Stimulated activated CD8-positive, alpha-beta memory T cell treated with anti-CD3 and anti-CD28 coated beads, Interleukin-15, amount 100 ng/mL, for 48 hours (primary cell): Measurements from ENCODE around the gene RYR1.
"Not testable (repeated sequence)": the region's sequence is repeated elsewhere in the genome, so short reads cannot be mapped to it uniquely, and the experiment has no call there.

Experiments used
- DNase-seq, 2 donors: peaks; one replicate each; pipeline ENCODE4 v3.0.0-alpha.2; 2020; ENCODE audit warnings: low read depth in 2 of 2

Gene RYR1

DNA sequence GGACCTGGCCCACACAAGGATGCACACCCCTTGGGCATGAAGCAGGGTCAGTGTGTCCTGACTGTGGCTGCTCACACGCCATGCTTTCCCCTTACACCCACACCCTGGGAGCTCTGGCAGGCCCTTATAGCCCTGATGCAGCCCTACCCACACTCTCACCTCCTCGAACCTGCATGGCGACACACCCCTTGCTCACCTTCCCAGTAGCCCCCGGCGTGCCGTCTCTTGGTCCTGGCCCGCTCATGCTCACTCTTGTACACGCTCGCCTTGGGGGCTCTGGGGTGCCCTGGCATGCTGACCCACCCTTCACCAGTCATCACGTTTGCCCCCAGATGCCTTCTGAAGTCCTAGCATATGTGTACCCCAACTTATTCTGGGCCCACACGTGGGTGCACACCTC, 128.2 kb downstream of the RYR1 start:
- no peak for DNase-seq

DNA sequence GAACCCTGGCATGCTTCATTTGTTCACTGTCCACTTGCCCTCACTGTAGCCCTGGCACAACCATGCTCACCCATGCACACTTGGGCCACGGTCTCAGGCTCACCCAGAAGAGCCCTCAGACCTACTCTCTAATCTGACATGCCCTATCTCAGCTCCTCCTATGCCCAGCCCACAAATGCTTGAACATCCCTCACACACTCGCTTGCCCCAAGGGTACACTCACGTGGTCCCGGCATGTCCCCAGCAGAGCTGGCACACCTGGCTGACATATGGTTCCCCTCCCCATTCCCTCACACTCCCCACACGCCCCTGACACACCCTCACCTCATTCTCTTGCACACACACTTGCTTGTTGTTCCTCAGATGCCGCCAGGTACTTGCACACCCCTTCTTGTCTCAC, 128.6 kb downstream of the RYR1 start:
- no peak for DNase-seq

DNA sequence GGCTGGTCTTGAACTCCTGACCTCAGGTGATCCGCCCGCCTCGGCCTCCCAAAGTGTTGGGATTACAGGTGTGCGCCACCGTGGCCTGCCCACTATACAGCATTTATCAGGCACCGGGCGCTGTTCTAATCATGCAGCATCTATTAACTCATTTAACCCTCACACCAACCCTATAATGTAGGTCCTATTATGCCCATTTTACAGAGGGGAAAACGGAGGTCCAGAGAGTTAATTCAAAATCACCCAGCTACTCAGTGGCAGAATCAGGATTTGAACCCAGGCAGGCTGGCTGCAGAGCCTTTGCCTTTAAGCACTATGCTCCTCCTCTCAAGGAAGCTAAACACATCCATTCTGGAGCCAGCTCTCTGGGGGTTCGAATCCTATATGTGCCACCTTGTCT, 130.0 kb downstream of the RYR1 start:
- DNase-seq, result no peak

DNA sequence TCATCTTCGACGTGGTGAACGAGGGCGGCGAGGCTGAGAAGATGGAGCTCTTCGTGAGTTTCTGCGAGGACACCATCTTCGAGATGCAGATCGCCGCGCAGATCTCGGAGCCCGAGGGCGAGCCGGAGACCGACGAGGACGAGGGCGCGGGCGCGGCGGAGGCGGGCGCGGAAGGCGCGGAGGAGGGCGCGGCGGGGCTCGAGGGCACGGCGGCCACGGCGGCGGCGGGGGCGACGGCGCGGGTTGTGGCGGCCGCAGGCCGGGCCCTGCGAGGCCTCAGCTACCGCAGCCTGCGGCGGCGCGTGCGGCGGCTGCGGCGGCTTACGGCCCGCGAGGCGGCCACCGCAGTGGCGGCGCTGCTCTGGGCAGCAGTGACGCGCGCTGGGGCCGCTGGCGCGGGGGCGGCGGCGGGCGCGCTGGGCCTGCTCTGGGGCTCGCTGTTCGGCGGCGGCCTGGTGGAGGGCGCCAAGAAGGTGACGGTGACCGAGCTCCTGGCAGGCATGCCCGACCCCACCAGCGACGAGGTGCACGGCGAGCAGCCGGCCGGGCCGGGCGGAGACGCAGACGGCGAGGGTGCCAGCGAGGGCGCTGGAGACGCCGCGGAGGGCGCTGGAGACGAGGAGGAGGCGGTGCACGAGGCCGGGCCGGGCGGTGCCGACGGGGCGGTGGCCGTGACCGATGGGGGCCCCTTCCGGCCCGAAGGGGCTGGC, 131.6 kb downstream of the RYR1 start:
- DNase-seq, result no peak

DNA sequence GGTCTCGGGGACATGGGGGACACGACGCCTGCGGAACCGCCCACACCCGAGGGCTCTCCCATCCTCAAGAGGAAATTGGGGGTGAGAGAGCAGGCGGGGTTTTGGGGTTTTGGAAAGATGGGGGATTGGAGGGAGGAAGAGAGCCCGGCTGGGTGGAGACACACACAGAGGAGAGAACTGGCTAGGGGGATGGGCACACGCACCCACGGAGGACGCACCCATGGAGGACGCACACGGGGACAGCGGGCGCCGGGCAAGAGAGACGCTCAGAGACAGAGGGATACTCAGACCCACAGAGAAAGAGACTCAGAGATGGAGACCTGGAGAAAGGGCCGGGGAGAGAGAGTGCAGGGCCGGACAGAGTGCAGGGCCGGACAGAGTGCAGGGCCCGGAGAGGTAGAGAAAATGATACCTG, 132.2 kb downstream of the RYR1 start:
- DNase-seq, result no peak

DNA sequence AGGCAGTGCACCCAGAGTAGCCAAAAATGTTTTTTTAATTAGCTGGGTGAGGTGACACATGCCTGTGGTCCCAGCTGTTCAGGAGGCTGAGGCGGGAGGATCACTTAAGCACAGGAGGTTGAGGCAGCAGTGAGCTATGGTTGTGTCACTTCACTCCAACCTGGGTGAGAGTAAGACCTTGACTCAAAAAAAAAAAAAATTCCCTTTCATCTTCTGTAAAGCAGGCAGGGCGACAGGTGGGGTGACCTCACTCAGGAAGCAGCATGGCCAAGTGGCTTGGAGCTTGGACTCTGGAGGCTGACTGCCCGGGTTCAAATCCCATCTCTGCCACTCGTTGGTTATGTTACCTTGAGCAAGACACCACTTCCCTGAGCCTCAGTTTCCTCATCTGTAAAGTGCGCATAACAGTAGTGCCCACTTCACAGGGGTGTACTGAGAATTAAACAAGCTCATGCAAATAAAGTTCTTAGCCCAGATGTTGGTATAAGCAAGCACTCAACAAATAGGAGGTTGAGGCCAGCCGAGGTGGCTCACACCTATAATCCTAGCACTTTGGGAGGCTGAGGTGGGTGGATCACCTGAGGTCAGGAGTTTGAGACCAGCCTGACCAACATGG, 136.0 kb downstream of the RYR1 start:
- DNase-seq, result no peak

DNA sequence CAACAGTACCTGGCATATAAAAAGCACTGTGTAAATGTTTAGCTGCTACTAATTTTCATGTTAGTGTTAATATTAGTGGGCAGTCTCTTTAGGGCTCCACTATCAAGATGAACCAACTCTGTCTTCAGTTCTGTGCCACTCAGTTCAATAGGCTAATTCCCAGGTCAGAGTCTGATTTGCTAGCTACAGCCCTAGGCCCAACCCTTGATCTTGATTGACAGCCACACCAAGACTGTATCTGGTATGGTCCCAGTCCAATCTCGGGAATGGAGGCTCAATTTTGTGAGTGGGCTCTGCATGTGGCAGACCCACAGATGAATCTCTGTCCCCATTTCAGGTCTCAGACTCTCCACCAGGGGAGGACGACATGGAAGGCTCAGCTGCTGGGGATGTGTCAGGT, 138.2 kb downstream of the RYR1 start:
- DNase-seq, result no peak

DNA sequence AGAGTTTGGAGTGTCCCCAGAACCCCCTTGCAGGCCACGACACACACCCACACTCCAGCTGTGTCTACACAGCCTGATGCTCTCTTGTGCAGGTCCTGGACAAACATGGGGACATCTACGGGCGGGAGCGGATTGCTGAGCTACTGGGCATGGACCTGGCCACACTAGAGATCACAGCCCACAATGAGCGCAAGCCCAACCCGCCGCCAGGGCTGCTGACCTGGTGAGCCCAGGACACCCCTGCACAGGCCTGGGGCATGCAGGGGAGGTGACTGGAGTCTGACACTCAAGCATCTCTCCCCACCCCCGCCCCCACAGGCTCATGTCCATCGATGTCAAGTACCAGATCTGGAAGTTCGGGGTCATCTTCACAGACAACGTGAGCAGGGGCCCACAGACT, 144.3 kb downstream of the RYR1 start:
- DNase-seq, result no peak

DNA sequence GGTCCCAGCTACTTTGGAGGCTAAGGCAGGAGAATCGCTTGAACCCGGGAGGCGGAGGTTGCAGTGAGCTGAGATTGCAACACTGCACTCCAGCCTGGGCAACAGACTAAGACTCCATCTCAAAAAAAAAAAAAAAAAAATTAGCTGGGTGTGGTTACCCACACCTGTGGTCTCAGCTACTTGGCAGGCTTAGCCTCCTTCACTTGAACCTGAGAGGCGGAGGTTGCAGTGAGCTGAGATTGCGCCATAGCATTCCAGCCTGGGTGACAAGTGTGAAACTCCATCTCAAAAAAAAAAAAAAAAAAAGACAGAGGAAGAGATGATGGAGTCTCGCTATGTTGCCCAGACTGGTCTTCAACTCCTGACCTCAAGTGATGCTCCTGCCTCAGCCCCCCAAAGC, 145.8 kb downstream of the RYR1 start:
- DNase-seq, result not testable (repeated sequence)

DNA sequence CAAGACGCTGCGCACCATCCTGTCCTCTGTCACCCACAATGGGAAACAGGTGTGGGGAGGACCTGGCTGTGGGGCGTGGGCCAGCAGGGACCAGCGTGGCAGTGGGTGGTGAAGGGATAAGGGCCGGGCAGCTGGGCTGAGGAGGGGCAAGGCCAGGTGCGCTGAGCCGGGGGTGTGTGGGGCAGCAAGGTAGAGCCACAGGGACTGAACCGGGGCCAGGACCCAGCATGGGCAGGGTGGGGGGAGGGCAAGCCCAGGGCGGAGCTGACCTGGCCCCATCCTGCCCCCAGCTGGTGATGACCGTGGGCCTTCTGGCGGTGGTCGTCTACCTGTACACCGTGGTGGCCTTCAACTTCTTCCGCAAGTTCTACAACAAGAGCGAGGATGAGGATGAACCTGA, 146.6 kb downstream of the RYR1 start:
- DNase-seq, result no peak

DNA sequence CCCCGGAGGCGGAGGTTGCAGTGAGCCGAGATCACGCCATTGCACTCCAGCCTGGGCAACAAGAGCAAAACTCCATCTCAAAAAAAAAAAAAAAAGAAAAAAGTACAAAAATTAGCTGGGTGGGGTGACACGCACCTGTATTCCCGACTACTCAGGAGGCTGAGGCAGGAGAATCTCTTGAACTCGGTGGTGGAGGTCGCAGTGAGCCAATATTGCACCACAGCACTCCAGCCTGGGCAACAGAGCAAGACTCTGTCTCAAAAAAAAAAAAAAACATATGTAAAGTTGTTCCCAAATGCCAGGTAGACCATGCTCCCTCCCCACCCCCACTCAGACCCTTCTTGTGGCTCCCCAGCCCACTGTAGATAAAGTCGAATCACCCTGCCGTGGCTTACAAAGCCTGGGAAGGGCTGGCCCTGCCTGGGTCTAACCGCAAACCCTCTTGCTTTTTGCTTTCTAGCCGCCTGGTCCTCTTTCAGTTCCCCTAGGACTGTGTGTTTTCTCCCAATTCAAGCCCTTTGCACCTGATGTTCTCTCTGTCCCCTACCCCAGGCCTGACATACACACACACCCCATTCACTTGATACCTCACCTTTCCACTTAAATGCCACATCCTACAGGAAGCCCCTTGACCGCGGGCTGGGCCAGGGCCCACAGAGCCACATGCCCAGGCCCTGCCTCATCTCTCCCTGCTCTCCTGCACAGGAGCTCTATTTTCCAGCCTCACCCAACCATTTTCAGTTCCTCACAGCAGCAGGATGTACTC, 149.9 kb downstream of the RYR1 start:
- DNase-seq, result no peak

DNA sequence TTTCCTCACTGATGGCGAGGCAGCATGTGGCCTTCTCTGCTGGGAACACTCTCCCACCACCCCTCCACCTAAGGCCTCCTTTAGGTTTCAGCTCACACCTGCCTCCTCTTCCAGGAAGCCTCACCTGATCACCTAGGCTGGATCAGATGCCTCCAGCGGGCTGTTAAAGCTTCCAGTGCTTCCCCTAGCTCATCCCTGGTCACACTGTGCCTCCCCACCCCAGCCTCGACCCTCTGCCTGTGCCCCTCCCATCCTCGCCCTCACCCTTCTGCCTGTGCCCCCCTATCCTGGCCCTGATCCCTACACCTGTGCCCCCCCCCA, 150.5 kb downstream of the RYR1 start:
- DNase-seq, result no peak

DNA sequence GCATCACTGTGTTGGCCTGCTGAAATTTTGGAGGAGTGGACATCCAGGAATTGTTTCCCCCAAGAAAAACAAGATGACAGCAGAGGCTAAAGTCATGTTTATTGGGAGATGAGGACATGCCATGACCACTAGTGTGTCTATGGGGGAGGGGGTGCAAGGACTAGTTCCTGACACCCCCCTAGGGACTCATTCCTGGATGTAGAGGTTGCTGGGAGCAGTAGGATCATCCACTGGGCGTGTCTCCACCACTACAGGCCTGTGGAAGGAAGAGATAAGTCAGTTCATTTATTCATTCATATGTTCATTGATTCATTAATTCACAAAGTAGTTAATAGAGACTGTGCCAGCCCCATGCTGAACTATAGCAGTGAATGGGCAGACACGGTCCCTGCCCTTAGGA, 154.1 kb downstream of the RYR1 start:
- DNase-seq, result no peak

DNA sequence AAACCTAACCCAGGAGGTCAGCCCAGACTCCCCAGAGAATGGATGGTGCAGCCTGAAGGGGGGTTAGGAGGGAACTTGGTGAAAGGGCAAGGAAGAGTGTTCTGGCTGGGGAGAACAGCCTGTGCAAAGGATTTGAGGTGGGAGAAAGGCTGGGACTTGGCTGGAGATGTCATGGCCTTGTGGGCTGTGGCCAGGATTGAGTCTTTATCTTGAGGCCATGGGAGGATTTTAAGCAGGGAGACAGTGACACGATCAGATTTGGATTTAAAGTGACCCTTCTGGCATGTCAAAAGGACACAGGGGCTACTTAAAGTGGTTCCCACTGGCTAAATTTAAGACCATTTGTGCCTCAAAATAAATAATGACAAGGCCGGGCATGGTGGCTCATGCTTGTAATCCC, 154.6 kb downstream of the RYR1 start:
- DNase-seq, result no peak

DNA sequence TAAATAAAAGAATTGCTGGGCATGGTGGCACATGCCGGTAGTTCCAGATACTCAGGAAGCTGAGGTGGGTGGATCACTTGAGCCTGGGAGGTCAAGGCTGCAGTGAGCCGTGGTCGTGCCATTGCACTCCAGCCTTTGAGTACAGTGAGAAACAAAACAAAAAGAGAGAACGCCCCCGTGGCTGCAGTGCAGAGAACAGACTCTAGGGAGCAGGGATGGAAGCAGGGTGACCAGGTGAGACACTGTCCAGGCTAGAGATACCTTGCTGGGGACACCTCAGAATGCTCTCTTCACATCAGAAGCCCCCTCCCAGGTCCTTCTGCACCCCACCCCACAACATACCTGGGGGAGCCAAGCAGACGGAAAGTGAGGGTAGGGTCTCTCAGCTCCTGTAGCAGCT, 159.4 kb downstream of the RYR1 start:
- DNase-seq, result no peak

DNA sequence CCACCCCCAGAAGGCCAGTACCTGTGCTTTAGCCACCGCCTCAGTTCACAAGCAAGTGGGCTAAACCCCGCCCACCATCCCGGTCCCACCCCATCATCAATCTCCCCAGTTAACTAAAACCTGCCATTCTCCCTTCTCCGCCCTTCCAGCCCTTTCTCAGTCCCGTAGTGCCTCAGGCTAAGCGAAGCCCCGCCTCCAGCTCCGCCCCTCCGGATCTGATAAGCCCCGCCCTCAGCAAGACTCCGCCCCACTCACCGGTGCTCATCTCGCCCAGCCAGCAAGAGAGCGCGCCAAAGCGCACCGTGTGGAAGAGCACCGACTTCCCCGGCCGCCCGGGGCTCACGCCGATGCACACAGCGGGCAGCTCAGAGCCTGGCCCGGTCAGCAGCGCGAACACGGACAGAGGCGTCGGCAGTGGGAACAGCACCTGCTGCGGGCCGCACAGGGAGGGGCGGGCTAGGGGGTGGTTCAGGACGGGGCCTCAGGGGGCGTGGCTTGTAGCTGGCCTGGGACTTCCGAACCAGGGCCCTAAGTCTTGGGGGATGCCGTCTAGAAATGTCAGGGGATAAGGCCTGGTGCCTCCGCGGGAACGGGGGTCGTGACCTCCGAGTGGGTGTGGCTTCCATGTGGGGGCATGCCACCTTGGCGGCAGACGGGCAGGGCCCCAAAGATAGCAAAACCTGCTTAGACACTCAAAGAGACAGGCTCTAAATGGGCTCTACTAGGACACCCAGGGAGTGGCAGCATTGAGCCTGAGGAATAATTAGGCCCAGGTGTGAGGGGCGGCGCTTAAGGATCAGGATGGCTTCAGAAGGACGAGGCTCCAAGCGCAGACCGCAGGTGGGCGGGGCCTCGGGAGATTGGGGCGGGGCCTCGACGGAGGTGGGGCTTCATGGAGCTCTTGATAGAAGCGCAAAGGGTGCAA, 162.8 kb downstream of the RYR1 start:
- no peak for DNase-seq

DNA sequence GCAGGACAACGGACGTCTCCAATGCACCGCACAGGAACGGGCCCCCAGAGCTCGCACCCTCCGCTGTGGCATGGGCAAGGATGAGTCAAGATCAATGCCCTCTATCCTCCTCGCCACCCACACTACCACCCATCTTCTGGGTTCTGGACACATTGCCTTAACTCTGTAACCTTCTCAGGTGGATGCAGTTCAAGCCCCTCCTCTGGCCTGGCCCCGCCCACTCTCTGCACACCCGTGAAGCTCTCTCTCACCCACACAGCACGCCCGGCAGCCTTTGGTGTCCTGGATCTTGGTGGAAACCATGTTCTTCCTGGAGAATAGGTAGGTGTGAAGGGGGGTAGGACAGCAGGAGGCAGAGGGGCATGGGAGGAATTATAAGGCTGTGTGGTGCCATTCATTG, 163.6 kb downstream of the RYR1 start:
- DNase-seq, result no peak

DNA sequence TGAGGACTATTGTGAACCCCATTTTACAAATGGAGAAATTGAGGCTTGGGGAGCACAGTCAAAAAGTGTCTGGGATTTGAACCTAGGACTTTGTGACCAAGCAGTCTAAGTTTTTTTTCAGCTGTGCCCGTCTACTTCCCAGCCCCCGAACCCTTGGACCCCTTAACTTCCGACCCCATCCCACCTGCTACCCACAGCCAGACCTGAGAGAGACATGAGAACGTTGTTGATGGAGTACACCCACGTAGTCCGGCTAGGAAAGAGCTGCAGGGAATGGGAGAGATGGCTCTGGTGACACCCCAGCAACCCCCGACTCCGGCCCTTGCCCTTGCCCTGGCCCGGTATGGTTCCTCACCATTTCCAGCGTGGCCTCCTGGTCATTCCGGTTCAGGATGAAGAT, 166.2 kb downstream of the RYR1 start:
- DNase-seq, result no peak

DNA sequence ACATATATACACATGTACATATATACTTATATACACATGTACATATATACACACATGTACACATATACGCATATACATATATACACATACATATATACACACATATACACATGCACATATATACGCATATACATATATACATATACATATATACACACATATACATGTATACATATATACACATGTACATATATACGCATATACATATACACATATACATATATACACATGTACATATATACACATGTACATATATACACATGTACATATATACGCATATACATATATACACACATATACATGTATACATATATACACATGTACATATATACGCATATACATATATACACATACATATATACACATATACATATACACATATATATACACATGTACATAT, 169.4 kb downstream of the RYR1 start:
- not testable (repeated sequence) for DNase-seq

DNA sequence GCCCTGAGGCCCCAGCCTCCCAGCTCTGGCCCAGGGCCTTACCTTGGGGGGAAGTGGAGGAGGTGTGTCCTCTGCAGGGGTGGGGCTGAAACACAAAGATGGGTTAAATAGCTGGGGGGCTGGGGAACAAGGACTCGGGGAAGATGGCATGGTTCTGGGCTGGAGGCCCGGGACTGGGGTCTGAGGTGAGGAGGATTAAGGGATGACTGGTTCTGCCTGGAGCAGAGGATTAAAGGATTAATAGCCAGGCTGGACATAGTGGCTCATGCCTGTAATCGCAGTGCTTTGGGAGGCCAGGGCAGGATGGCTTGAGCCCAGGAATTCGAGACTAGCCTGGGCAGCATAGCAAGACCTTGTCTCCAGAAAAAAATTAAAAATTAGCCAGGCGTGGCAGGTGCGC, 172.6 kb downstream of the RYR1 start:
- no peak for DNase-seq

DNA sequence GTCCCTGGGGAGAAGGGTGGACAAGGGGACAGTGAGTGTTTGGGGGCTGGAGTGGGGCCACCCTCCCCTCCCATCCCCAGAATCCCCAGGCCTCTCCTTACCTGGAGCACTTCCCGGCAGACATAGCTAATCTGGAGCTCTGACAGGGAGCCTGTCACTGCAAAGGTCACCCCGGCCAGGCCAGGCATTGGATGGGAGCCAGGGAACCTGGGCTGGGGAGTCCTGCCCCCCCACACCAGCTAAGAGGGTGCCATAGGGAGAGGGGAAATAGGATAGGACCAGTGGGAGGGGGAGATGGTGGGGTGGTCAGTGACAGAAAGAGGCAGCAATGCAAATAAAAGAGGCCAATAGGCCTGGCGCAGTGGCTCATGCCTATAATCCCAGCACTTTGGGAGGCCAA, 180.8 kb downstream of the RYR1 start:
- DNase-seq, result no peak

DNA sequence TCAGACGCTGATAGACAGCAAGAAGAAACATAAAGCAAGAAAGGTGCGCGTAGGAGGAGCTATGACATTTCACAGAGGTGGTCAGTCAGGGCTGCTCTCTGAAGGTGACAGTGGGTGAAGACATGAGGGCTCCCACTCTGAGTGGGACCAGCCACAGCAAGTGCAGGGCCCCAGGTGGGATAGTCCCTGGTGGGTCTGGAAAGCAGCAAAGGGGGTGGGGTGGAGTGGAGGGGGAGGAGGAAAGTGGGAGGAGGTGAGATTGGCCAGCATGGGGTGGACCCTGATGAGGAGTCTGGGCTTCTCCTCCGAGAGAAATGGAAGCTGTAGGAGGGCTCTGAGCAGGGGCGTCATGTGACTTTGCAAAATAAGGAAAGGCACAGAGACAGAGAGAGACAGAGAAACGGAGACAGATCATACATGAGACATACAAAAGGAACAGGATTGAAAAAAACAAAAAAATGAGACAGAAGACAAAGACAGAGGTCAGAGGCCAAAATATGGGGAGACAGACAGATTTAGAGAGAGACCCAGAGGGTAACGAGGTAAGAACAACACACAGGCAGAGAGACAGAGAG, 181.6 kb downstream of the RYR1 start:
- no peak for DNase-seq
